Measurements from ENCODE around the gene RNF223.
"Not testable (repeated sequence)": the region's sequence is repeated elsewhere in the genome, so short reads cannot be mapped to it uniquely, and the experiment has no call there.

The RNF223 gene

DNA sequence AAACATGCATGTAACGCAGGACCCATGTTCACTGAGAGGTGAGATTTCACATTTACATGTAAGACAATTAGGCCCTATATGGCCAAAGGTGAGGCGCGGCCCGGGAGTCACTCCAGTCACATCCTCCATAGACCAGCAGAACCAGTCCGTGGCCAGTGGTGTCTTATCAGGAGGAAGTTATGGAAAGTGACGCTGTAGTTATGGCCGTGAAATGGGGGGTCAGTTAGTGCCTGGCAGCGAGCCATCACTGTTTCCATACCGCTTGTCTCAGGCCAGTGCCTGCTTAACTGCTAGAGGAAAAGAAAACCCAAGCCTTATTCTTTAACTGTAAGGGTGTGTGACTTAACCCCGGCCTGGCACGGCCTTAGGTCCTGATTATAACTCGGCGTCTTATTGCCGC is 35.6 kb upstream of the RNF223 start:
- Histone ChIP-seq H3K4me2 (ENCODE audit: low read depth, low read length) (no peak overlapping the region), H2AFZ (ENCODE audit: low read length) (no peak overlapping the region), H3K27me3 (replicated peaks; ENCODE audit: insufficient read depth, low read length) (no peaks in the 10 kb centered on the region), H3K9me3 (replicated peaks; ENCODE audit: insufficient read depth, low read length) (no peaks in the 10 kb centered on the region), H3K9me2 (replicated peaks; ENCODE audit: insufficient read depth, low read length) (no peaks in the 10 kb centered on the region), H3K4me3 (ENCODE audit: low read length) (no peak overlapping the region), H3K36me3 (replicated peaks; ENCODE audit: insufficient read depth, low read length) (0 out of 2 replicates have a peak, but pooled peaks cover 3% of the 10 kb centered on the region), H3K9ac (ENCODE audit: low read length) (no peak overlapping the region), H3K79me2 (ENCODE audit: low read length) (peaks cover 21% of the 10 kb centered on the region), H3F3A (ENCODE audit: insufficient read depth, low read length) (no peaks in the 10 kb centered on the region), H4K20me1 (ENCODE audit: insufficient read depth, low read length) (no peaks in the 10 kb centered on the region), H3K27ac (ENCODE audit: low read length) (no peak overlapping the region), H3K4me1 (ENCODE audit: low read length) (no peaks in the 10 kb centered on the region)
- DNase-seq: no peak
- TF ChIP-seq EZH2 (optimal IDR thresholded peaks at IDR 0.05; ENCODE audit: low read depth, low read length): no peak
- no peak for TF ChIP-seq CTCF (IDR thresholded peaks at IDR 0.05; ENCODE audit: low read length)
- no peak for TF ChIP-seq EZH2phosphoT487 (IDR thresholded peaks at IDR 0.05; ENCODE audit: low read length)

DNA sequence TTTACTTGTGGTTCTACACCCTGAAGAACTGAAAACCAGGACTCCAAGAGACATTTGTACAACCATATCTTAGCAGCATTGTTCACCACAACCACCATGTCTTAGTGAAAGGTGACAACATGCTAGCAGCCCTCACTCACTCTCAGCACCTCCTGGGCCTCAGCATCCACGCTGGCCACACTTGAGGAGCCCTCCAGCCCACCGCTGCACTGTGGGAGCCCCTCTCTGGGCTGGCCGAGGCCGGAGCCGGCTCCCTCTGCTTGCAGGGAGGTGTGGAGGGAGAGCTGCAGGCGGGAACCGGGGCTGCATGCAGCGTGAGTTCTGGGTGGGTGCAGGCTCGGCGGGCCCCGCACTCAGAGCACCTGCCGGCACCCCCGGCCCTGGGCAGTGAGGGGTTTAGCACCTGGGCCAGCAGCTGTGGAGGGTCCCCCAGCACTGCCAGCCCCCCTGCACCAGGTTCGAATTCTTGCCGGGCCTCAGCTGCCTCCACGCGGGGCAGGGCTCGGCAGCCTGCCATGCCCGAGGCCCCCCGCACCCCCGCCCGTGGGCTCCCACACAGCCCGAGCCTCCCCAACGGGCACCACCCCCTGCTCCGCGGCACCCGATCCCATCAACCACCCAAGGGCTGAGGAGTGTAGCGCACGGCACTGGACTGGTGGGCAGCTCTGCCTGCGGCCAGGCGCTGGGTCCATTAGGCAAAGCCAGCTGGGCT is 32.6 kb upstream of the RNF223 start:
- Histone ChIP-seq H3K4me1 (ENCODE audit: low read length) (no peaks in the 10 kb centered on the region), H3K4me2 (ENCODE audit: low read depth, low read length) (no peak overlapping the region), H3F3A (ENCODE audit: insufficient read depth, low read length) (no peaks in the 10 kb centered on the region), H3K27me3 (replicated peaks; ENCODE audit: insufficient read depth, low read length) (no peaks in the 10 kb centered on the region), H3K79me2 (ENCODE audit: low read length) (peaks cover 15% of the 10 kb centered on the region), H3K4me3 (ENCODE audit: low read length) (no peak overlapping the region), H3K27ac (ENCODE audit: low read length) (no peak overlapping the region), H3K9me3 (replicated peaks; ENCODE audit: insufficient read depth, low read length) (no peaks in the 10 kb centered on the region), H3K9ac (ENCODE audit: low read length) (no peak overlapping the region), H3K9me2 (replicated peaks; ENCODE audit: insufficient read depth, low read length) (no peaks in the 10 kb centered on the region), H2AFZ (ENCODE audit: low read length) (no peak overlapping the region), H4K20me1 (ENCODE audit: insufficient read depth, low read length) (no peaks in the 10 kb centered on the region), H3K36me3 (replicated peaks; ENCODE audit: insufficient read depth, low read length) (no peaks in the 10 kb centered on the region)
- TF ChIP-seq EZH2 (optimal IDR thresholded peaks at IDR 0.05; ENCODE audit: low read depth, low read length) (no peak), EZH2phosphoT487 (IDR thresholded peaks at IDR 0.05; ENCODE audit: low read length) (no peak), CTCF (IDR thresholded peaks at IDR 0.05; ENCODE audit: low read length) (no peak)
- no peak for DNase-seq

DNA sequence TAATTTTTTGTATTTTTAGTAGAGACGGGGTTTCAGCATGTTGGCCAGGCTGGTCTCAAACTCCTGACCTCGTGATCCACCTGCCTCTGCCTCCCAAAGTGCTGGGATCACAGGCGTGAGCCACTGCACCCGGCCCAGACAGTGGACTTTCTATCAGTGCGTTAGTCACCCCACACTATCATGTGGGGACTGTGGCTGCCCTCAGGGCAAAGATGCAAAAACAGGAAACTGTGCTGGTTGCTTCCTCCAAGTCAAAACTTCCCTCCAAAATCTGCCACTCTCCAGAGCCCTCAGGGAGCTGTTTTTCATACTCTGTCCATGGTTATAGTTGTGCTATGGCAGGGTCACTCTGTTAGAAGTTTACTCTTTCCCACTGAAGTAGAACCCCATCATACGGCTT is 30.0 kb upstream of the RNF223 start:
- H3F3A ChIP-seq (ENCODE audit: insufficient read depth, low read length); H3K27ac ChIP-seq (ENCODE audit: low read length); H3K9me3 ChIP-seq (replicated peaks; ENCODE audit: insufficient read depth, low read length); H3K9me2 ChIP-seq (replicated peaks; ENCODE audit: insufficient read depth, low read length); H2AFZ ChIP-seq (ENCODE audit: low read length); H3K79me2 ChIP-seq (ENCODE audit: low read length); H3K27me3 ChIP-seq (replicated peaks; ENCODE audit: insufficient read depth, low read length); H4K20me1 ChIP-seq (ENCODE audit: insufficient read depth, low read length); H3K9ac ChIP-seq (ENCODE audit: low read length); H3K4me3 ChIP-seq (ENCODE audit: low read length); H3K4me2 ChIP-seq (ENCODE audit: low read depth, low read length); H3K4me1 ChIP-seq (ENCODE audit: low read length); DNase-seq; H3K36me3 ChIP-seq (replicated peaks; ENCODE audit: insufficient read depth, low read length): not testable (repeated sequence)

GRCh38 chr1:1101503-1101902 is 27.4 kb upstream of the RNF223 start:
- Histone ChIP-seq H3K4me3 (ENCODE audit: low read length) (no peak overlapping the region), H3K27me3 (replicated peaks; ENCODE audit: insufficient read depth, low read length) (no peaks in the 10 kb centered on the region), H3K9me2 (replicated peaks; ENCODE audit: insufficient read depth, low read length) (no peaks in the 10 kb centered on the region), H3K9me3 (replicated peaks; ENCODE audit: insufficient read depth, low read length) (no peaks in the 10 kb centered on the region), H3K4me1 (ENCODE audit: low read length) (no peaks in the 10 kb centered on the region), H3K79me2 (ENCODE audit: low read length) (no peaks in the 10 kb centered on the region), H3K4me2 (ENCODE audit: low read depth, low read length) (no peak overlapping the region), H3K9ac (ENCODE audit: low read length) (no peak overlapping the region), H3K27ac (ENCODE audit: low read length) (no peak overlapping the region), H2AFZ (ENCODE audit: low read length) (no peak overlapping the region), H3F3A (ENCODE audit: insufficient read depth, low read length) (no peaks in the 10 kb centered on the region), H3K36me3 (replicated peaks; ENCODE audit: insufficient read depth, low read length) (no peaks in the 10 kb centered on the region), H4K20me1 (ENCODE audit: insufficient read depth, low read length) (no peaks in the 10 kb centered on the region)
- TF ChIP-seq EZH2 (optimal IDR thresholded peaks at IDR 0.05; ENCODE audit: low read depth, low read length) (no peak), EZH2phosphoT487 (IDR thresholded peaks at IDR 0.05; ENCODE audit: low read length) (no peak), CTCF (IDR thresholded peaks at IDR 0.05; ENCODE audit: low read length) (no peak)
- DNase-seq: no peak

All from MM.1S (cell line).